HEK293 (cell line): Measurements from ENCODE around the gene TSR3.

Source experiments
- CTCF ChIA-PET: fragments of 350-600 bp; formaldehyde crosslinking; extraction: SDS; loops from one replicate; lab custom pipeline; 2021; ENCODE audit warnings: antibody characterized with exemption; lab: Yijun Ruan, JAX
- POLR2A ChIA-PET: fragments of 300-600 bp; formaldehyde crosslinking; extraction: SDS; loops from one replicate; lab custom pipeline; 2020; ENCODE audit warnings: antibody characterized with exemption, inconsistent platforms; lab: Yijun Ruan, JAX
- H3K27ac ChIP-seq: fragments of 200-500 bp; sonication (Bioruptor generic); 2 replicates; pipeline ENCODE4 v1.5.1; 2014; ENCODE audit warnings: low read depth, low read length, control low read depth, inconsistent platforms; ENCODE audit errors: extremely low read depth
- H3K36me3 ChIP-seq, 2 experiments: fragments of 200-500 bp in 1 of 2; sonication (Bioruptor generic) in 1 of 2; 1 replicate in 1 of 2; 2 replicates in 1 of 2; pipeline ENCODE4 v1.5.1; 2014 to 2017; ENCODE audit warnings: inconsistent platforms in 2 of 2, low read length in 2 of 2; ENCODE audit not compliant: control insufficient read depth in 2 of 2, insufficient read depth in 1 of 2
- H3K4me1 ChIP-seq: fragments of 200-500 bp; sonication (Bioruptor generic); 2 replicates; pipeline ENCODE4 v1.5.1; 2014; ENCODE audit warnings: mild to moderate bottlenecking, low read length, inconsistent platforms; ENCODE audit not compliant: control insufficient read depth, insufficient read depth
- H3K4me3 ChIP-seq: 2 replicates; pipeline ENCODE4 v1.5.1; 2011; ENCODE audit warnings: low read depth, mild to moderate bottlenecking, control low read depth, low read length, moderate library complexity
- H3K9me3 ChIP-seq: fragments of 200-500 bp; sonication (Bioruptor generic); 2 replicates; pipeline ENCODE4 v1.5.1; 2014; ENCODE audit warnings: low read depth, low read length, inconsistent platforms; ENCODE audit not compliant: control insufficient read depth, insufficient read depth
- FEZF1 ChIP-seq: fragments of 450-650 bp; formaldehyde crosslinking; IDR thresholded peaks from 2 replicates; pipeline ENCODE4 v1.5.1; 2016; ENCODE audit warnings: missing biosample characterization, missing genetic modification characterization
- HOXC10 ChIP-seq: sonication (generic); formaldehyde crosslinking; IDR thresholded peaks from 2 replicates; pipeline ENCODE4 v1.8.1; 2023; ENCODE audit warnings: mild to moderate bottlenecking, missing genetic modification reagents
- HOXD13 ChIP-seq: sonication (generic); formaldehyde crosslinking; IDR thresholded peaks from 2 replicates; pipeline ENCODE4 v1.8.0; 2022; ENCODE audit warnings: missing genetic modification reagents, borderline replicate concordance
- KLF1 ChIP-seq: fragments of 450-650 bp; formaldehyde crosslinking; IDR thresholded peaks from 2 replicates; pipeline ENCODE4 v1.5.1; 2016; ENCODE audit warnings: missing biosample characterization, missing genetic modification characterization
- KLF9 ChIP-seq: fragments of 450-650 bp; formaldehyde crosslinking; IDR thresholded peaks from 2 replicates; pipeline ENCODE4 v1.5.1; 2016; ENCODE audit warnings: missing biosample characterization, missing genetic modification characterization, low read depth
- OSR2 ChIP-seq: fragments of 450-650 bp; formaldehyde crosslinking; IDR thresholded peaks from 2 replicates; pipeline ENCODE4 v1.5.1; 2016; ENCODE audit warnings: missing biosample characterization, missing genetic modification characterization
- SALL2 ChIP-seq: fragments of 450-650 bp; formaldehyde crosslinking; IDR thresholded peaks from 2 replicates; pipeline ENCODE4 v1.5.0; 2017; ENCODE audit warnings: missing biosample characterization, mild to moderate bottlenecking, missing genetic modification characterization, borderline replicate concordance
- SP3 ChIP-seq: fragments of 450-650 bp; formaldehyde crosslinking; IDR thresholded peaks from 2 replicates; pipeline ENCODE4 v1.5.1; 2016; ENCODE audit warnings: missing biosample characterization, missing genetic modification characterization
- ZNF114 ChIP-seq: fragments of 450-650 bp; formaldehyde crosslinking; IDR thresholded peaks from 2 replicates; pipeline ENCODE4 v1.5.0; 2017; ENCODE audit warnings: missing biosample characterization, missing genetic modification characterization
- ZNF155 ChIP-seq: fragments of 450-650 bp; formaldehyde crosslinking; IDR thresholded peaks from 2 replicates; pipeline ENCODE4 v1.5.1; 2016; ENCODE audit warnings: missing biosample characterization, missing genetic modification characterization
- ZNF221 ChIP-seq: fragments of 450-650 bp; formaldehyde crosslinking; IDR thresholded peaks from 2 replicates; pipeline ENCODE4 v1.5.1; 2017; ENCODE audit warnings: missing biosample characterization, missing genetic modification characterization, borderline replicate concordance
- ZNF26 ChIP-seq: fragments of 450-650 bp; formaldehyde crosslinking; IDR thresholded peaks from 2 replicates; pipeline ENCODE4 v1.5.1; 2016; ENCODE audit warnings: missing biosample characterization, missing genetic modification characterization
- ZNF423 ChIP-seq: fragments of 450-650 bp; formaldehyde crosslinking; IDR thresholded peaks from 2 replicates; pipeline ENCODE4 v1.5.1; 2016; ENCODE audit warnings: missing biosample characterization, missing genetic modification characterization
- ZNF426 ChIP-seq: fragments of 450-650 bp; formaldehyde crosslinking; IDR thresholded peaks from 2 replicates; pipeline ENCODE4 v1.5.1; 2017; ENCODE audit warnings: missing biosample characterization, missing genetic modification characterization, mild to moderate bottlenecking, inconsistent platforms, moderate library complexity
- ZNF529 ChIP-seq: fragments of 450-650 bp; formaldehyde crosslinking; IDR thresholded peaks from 2 replicates; pipeline ENCODE4 v1.5.1; 2017; ENCODE audit warnings: missing genetic modification characterization, missing biosample characterization; ENCODE audit not compliant: insufficient replicate concordance
- ZNF548 ChIP-seq: fragments of 450-650 bp; formaldehyde crosslinking; IDR thresholded peaks from 2 replicates; pipeline ENCODE4 v1.5.1; 2016; ENCODE audit warnings: missing biosample characterization, missing genetic modification characterization
- ZNF549 ChIP-seq: fragments of 450-650 bp; IDR thresholded peaks from 2 replicates; pipeline ENCODE4 v1.5.1; 2018; ENCODE audit warnings: missing biosample characterization, missing genetic modification characterization, mild to moderate bottlenecking, inconsistent platforms, moderate library complexity
- ZNF639 ChIP-seq: fragments of 450-650 bp; formaldehyde crosslinking; IDR thresholded peaks from 2 replicates; pipeline ENCODE4 v1.5.1; 2016; ENCODE audit warnings: missing biosample characterization, missing genetic modification characterization
- ZNF660 ChIP-seq: fragments of 450-650 bp; IDR thresholded peaks from 2 replicates; pipeline ENCODE4 v1.5.1; 2018; ENCODE audit warnings: missing biosample characterization, mild to moderate bottlenecking, missing genetic modification characterization
- ZNF677 ChIP-seq: fragments of 450-650 bp; IDR thresholded peaks from 2 replicates; pipeline ENCODE4 v1.5.0; 2018; ENCODE audit warnings: missing biosample characterization, mild to moderate bottlenecking, missing genetic modification characterization, moderate library complexity
- ZNF776 ChIP-seq: fragments of 450-650 bp; formaldehyde crosslinking; IDR thresholded peaks from 2 replicates; pipeline ENCODE4 v1.5.0; 2017; ENCODE audit warnings: missing biosample characterization, missing genetic modification characterization, borderline replicate concordance
- ZSCAN16 ChIP-seq: fragments of 450-650 bp; formaldehyde crosslinking; IDR thresholded peaks from 2 replicates; pipeline ENCODE4 v1.5.1; 2016; ENCODE audit warnings: missing biosample characterization, missing genetic modification characterization
- TF ChIP-seq, protein P1 (sequence below): fragments of 450-650 bp; formaldehyde crosslinking; IDR thresholded peaks from 2 replicates; pipeline ENCODE4 v1.5.1; 2016; ENCODE audit warnings: missing biosample characterization, missing genetic modification characterization, low read depth

TSR3 gene

GRCh38 chr16:1385232-1385631 lies 33.6 kb upstream of the TSR3 start:
- Histone ChIP-seq H3K27ac (no peak overlapping the region), H3K9me3 (no peaks in the 10 kb centered on the region), H3K36me3 (peaks cover 0 to 24% of the 10 kb centered on the region in 2 experiments; a peak in 2 of 3 replicates), H3K4me3 (no peak overlapping the region), H3K4me1 (no peaks in the 10 kb centered on the region)
- ChIA-PET POLR2A (no interaction called here), CTCF (no interaction called here)
- TF ChIP-seq ZNF529 (tag by site-specific recombination) (no peak), ZNF426 (tag by site-specific recombination) (no peak), HOXC10 (no peak), ZNF26 (tag by site-specific recombination) (no peak), SP3 (tag by site-specific recombination) (no peak), ZNF423 (tag by site-specific recombination) (no peak), SALL2 (tag by site-specific recombination) (no peak), KLF9 (no peak)

- ChIA-PET CTCF (no interaction called here), POLR2A (interaction anchor here (0.7 kb wide), 1 partner anchor 17 kb away, joined by 4 read pairs; no protein-coding TSS in a partner anchor)
- Histone ChIP-seq H3K27ac (no peak overlapping the region), H3K9me3 (no peaks in the 10 kb centered on the region), H3K36me3 (peaks cover 0 to 18% of the 10 kb centered on the region in 2 experiments; a peak in 1 of 3 replicates), H3K4me1 (0 out of 2 replicates have a peak, but pooled peaks cover 2% of the 10 kb centered on the region), H3K4me3 (no peak overlapping the region)
- TF ChIP-seq ZNF549 = no peak
- no peak for TF ChIP-seq ZNF221
- TF ChIP-seq ZNF660 = no peak
- TF ChIP-seq, protein P1, sequence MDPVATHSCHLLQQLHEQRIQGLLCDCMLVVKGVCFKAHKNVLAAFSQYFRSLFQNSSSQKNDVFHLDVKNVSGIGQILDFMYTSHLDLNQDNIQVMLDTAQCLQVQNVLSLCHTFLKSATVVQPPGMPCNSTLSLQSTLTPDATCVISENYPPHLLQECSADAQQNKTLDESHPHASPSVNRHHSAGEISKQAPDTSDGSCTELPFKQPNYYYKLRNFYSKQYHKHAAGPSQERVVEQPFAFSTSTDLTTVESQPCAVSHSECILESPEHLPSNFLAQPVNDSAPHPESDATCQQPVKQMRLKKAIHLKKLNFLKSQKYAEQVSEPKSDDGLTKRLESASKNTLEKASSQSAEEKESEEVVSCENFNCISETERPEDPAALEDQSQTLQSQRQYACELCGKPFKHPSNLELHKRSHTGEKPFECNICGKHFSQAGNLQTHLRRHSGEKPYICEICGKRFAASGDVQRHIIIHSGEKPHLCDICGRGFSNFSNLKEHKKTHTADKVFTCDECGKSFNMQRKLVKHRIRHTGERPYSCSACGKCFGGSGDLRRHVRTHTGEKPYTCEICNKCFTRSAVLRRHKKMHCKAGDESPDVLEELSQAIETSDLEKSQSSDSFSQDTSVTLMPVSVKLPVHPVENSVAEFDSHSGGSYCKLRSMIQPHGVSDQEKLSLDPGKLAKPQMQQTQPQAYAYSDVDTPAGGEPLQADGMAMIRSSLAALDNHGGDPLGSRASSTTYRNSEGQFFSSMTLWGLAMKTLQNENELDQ (tag by site-specific recombination) = no peak
- TF ChIP-seq ZNF677 (tag by site-specific recombination) = no peak
- no peak for TF ChIP-seq ZSCAN16
These were observed 31.9 kb upstream of the TSR3 start for GRCh38 chr16:1383556-1383955.

- Histone ChIP-seq H3K36me3 (peaks cover 0 to 11% of the 10 kb centered on the region in 2 experiments; a peak in 1 of 3 replicates), H3K27ac (no peak overlapping the region), H3K9me3 (no peaks in the 10 kb centered on the region), H3K4me3 (no peak overlapping the region), H3K4me1 (0 out of 2 replicates have a peak, but pooled peaks cover 3% of the 10 kb centered on the region)
- ChIA-PET POLR2A (no interaction called here), CTCF (interaction anchor here (2.3 kb wide), 1 partner anchor 18 kb away, joined by 7 read pairs; no protein-coding TSS in a partner anchor)
- no peak for TF ChIP-seq HOXD13 (CRISPR knock-in tag)
- no peak for TF ChIP-seq KLF1 (tag by site-specific recombination)
- TF ChIP-seq FEZF1 = no peak
- no peak for TF ChIP-seq ZNF639 (tag by site-specific recombination)
- no peak for TF ChIP-seq OSR2 (tag by site-specific recombination)
- TF ChIP-seq ZNF548 (tag by site-specific recombination) = no peak
- no peak for TF ChIP-seq ZNF114 (tag by site-specific recombination)
- no peak for TF ChIP-seq ZNF155
- TF ChIP-seq, protein P1 (tag by site-specific recombination) = no peak
- TF ChIP-seq ZNF776 = no peak
These were observed 30.1 kb upstream of the TSR3 start for GRCh38 chr16:1381612-1382406.
